Body of pancreas (tissue), 4 donors: ENCODE data around the gene JADE1.

Experiments used
- CTCF ChIP-seq, 7 experiments: fragments of 450-650 bp in 4 of 7; fragments of 200-600 bp in 3 of 7; sonication (generic) in 3 of 7; IDR thresholded peaks; one replicate each; pipeline ENCODE4 v1.5.1; 2016 to 2019; ENCODE audit warnings: antibody characterized with exemption in 7 of 7
- POLR2A ChIP-seq, 3 donors: fragments of 450-650 bp; IDR thresholded peaks; one replicate each; pipeline ENCODE4 v1.6.1; 2016; ENCODE audit warnings: antibody characterized with exemption in 3 of 3, mild to moderate bottlenecking in 2 of 3

DNA sequence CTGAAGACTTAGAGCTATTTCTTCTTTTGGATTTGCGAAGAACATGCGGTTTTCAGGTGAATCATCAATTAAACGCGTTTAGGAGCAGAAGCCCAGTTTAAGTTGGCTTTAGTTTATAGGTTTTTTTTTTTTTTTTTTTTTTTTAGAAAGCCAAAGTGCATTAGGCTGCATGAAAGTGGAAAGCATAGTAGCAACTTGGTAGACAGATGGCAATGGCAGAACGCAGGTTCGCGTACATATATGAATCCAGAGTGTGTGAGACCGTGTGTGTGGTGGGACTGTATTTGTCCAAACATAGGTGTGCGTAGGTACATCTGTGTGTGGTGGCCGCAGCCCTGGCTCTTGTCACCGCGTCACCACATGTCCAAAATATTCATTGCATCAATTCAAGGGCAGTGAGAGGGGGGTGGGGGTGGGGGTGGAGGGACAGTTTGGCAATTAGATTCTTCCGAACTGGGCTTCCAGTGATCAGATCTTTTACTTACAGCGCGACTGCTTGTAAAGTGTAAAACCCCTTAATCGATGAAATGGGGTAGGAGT, 901 bp downstream of the JADE1 start:
- peak in 1 of 7 experiments; percentile 22 for TF ChIP-seq CTCF (IDR thresholded peaks at IDR 0.05)
- TF ChIP-seq POLR2A (IDR thresholded peaks at IDR 0.05) = peak in 1 of 3 donors; percentile 21
